HAP-1 (cell line): ENCODE measurements around the gene ATAD3C.
"Not testable (repeated sequence)": the region's sequence is repeated elsewhere in the genome, so short reads cannot be mapped to it uniquely, and the experiment has no call there.

ENCODE experiments used
- DNase-seq, 2 experiments: peaks; one replicate each; pipeline ENCODE4 v3.0.0-alpha.2; 2016 to 2020; ENCODE audit warnings: low spot score in 2 of 2
- H3K27me3 ChIP-seq: fragments of 250-450 bp; sonication (Bioruptor Pico); 2 replicates; pipeline ENCODE4 v1.5.1; 2020; ENCODE audit warnings: low read depth, mild to moderate bottlenecking, moderate library complexity
- H3K36me3 ChIP-seq: fragments of 250-450 bp; sonication (Bioruptor Pico); replicated peaks from 2 replicates; pipeline ENCODE4 v1.5.1; 2020; ENCODE audit warnings: mild to moderate bottlenecking
- H3K4me1 ChIP-seq: fragments of 250-450 bp; sonication (Bioruptor Pico); 2 replicates; pipeline ENCODE4 v1.5.1; 2020; ENCODE audit warnings: mild to moderate bottlenecking
- H3K4me3 ChIP-seq: fragments of 250-450 bp; sonication (Bioruptor Pico); 2 replicates; pipeline ENCODE4 v1.5.1; 2020; ENCODE audit warnings: mild to moderate bottlenecking, moderate library complexity
- H3K9me3 ChIP-seq: fragments of 250-450 bp; sonication (Bioruptor Pico); 2 replicates; pipeline ENCODE4 v1.5.1; 2020; ENCODE audit warnings: mild to moderate bottlenecking, moderate library complexity
- in situ Hi-C: fragments of 300-500 bp; cut with MboI; formaldehyde crosslinking; loops from 3 replicates; pipeline ENCODE4 v1.14.3; 2020; ENCODE audit warnings: low sequenced_read_pairs, inconsistent platforms, mixed read lengths

The ATAD3C gene

DNA sequence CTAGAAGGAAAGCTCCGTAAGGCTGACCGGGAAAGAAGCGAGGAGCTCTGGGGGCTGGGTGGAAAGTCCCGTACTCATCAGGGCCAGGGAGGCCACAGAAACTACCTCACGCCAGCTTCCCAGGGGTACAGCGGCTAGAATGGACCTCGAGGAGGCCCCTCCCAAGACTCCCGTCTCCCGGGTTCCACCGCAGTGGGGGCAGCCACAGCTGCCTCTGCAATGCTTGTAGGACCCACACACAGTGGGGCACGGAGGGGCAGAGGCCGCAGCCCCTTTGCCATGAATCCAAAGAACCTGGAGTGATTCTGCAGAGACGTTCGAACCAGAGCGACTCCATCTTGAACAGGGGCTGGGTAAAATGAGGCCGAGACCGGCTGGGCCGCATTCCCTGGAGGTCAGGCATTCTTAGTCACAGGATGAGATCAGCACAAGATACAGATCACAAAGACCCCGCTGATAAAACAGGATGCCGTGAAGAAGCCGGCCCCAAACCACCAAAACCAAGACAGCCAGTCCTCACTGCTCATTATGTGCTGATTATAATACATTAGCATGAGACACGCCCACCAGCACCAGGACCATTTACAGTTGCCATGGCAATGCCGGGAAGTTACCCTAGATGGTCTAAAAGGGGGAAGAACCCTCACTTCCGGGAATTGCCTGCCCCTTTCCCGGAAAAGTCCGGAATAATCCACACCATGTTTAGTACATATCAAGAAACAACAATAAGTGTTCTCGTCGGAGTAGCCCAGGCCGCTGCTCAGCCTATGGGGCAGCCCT is 26.8 kb upstream of the ATAD3C start:
- no peak for DNase-seq
- no peaks in the 10 kb centered on the region for H3K27me3 ChIP-seq
- H3K9me3 ChIP-seq = no peaks in the 10 kb centered on the region
- no peaks in the 10 kb centered on the region for H3K36me3 ChIP-seq
- in situ Hi-C loops = no loop called here
- no peak overlapping the region for H3K4me3 ChIP-seq
- peaks cover 2% of the 10 kb centered on the region; the same call in 1 of the 2 replicates for H3K4me1 ChIP-seq

DNA sequence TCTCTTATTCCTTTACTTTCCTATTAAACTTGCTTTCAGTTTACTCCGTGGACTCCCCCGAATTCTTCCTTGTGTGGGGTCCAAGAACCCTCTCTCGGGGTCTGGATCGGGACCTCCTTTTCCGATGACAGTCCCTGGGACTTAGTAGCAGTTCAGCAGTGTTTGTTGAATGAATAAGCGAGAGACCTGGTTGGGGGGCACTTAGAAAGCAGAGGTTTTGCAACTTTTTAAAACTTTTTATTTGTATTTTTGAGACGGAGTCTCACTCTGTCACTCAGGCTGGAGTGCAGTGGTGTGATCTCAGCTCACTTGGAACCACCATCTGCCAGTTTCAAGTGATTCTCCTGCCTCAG is 26.3 kb upstream of the ATAD3C start:
- Histone ChIP-seq H3K27me3 (no peaks in the 10 kb centered on the region), H3K36me3 (no peaks in the 10 kb centered on the region), H3K4me3 (no peak overlapping the region), H3K4me1 (peaks cover 2% of the 10 kb centered on the region; the same call in 1 of the 2 replicates), H3K9me3 (no peaks in the 10 kb centered on the region)
- in situ Hi-C loops = no loop called here
- no peak for DNase-seq

DNA sequence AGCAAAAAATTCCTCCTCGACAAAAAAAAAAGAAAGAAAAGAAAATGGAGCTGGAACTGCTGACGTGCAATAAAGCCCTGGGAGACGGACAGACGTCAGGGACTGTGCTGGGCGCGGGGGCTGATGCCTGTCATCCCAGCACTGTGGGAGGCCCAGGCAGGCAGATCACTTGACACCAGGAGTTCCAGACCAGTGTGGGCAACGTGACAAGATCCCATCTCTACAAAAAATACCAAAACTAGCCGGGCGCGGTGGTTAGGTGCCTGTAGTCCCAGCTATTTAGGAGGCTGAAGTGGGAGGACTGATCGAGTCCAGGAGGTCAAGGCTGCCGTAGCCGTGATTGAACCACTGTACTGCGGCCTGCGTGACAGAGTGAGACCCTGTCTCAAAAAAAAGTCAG is 24.8 kb upstream of the ATAD3C start:
- H3K27me3 ChIP-seq = no peaks in the 10 kb centered on the region
- H3K4me3 ChIP-seq = no peak overlapping the region
- peaks cover 2% of the 10 kb centered on the region; the same call in 1 of the 2 replicates for H3K4me1 ChIP-seq
- H3K36me3 ChIP-seq = no peaks in the 10 kb centered on the region
- no peak for DNase-seq
- no peaks in the 10 kb centered on the region for H3K9me3 ChIP-seq
- in situ Hi-C loops = no loop called here

DNA sequence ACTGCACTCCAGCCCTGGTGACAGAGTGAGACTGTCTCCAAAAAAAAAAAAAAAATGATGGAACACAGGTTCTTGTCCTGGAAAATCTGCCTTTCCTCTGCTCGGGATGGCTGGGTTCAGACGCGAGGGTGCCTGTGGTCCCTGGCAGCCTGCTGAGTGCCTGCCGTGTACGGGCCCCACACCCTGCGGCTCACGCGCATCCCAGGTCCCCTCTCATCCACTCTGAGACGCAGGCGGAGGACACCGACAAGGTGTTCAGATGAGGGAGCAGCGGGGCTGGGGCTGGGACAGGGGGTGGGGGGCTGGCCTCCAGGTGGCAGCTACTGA is 24.1 kb upstream of the ATAD3C start:
- Histone ChIP-seq H3K36me3 (no peaks in the 10 kb centered on the region), H3K4me1 (peaks cover 2% of the 10 kb centered on the region; the same call in 1 of the 2 replicates), H3K9me3 (no peaks in the 10 kb centered on the region), H3K27me3 (no peaks in the 10 kb centered on the region), H3K4me3 (no peak overlapping the region)
- peak in 1 of 2 experiments; percentile 10 for DNase-seq
- in situ Hi-C loops = no loop called here

DNA sequence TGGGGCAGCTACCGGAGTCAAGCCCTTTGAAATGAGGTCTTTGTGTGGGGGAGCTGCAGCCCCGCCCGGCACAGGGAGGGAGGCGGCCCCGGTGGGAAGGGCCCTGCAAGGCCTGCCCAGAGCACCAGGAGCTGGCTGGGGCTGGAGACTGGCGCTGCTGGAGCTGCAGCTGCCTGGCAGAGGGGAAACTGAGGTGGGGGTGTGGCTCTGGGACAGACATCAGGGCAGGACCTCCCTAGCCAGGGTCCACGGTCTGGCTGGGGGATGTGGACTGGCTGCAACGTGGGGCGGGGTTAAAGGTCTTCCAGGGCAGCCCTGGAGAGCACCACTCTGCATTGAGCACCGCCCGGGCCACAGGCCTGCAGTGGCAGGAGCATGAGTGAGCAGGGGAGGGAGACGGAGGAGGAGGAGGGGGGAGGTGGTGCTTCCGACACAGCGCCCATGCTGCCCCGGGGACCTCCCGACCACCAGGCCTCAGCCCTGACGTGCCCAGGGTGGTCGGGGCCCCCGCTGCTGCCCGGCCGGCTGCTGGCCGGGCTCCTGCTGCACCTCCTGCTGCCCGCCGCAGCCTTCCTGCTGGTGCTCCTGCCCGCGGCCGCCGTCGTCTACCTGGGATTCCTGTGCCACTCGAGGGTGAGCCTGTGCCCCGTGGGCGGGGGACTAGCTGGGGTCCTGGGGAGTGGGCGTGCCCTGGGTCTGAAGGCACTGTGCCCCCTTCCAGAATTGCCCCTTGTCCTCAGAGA is 23.6 kb upstream of the ATAD3C start:
- in situ Hi-C loops = no loop called here
- DNase-seq = peak in 1 of 2 experiments; percentile 13
- no peaks in the 10 kb centered on the region for H3K9me3 ChIP-seq
- H3K4me1 ChIP-seq = peaks cover 2% of the 10 kb centered on the region; the same call in 1 of the 2 replicates
- no peaks in the 10 kb centered on the region for H3K36me3 ChIP-seq
- H3K4me3 ChIP-seq = no peak overlapping the region
- H3K27me3 ChIP-seq = no peaks in the 10 kb centered on the region

DNA sequence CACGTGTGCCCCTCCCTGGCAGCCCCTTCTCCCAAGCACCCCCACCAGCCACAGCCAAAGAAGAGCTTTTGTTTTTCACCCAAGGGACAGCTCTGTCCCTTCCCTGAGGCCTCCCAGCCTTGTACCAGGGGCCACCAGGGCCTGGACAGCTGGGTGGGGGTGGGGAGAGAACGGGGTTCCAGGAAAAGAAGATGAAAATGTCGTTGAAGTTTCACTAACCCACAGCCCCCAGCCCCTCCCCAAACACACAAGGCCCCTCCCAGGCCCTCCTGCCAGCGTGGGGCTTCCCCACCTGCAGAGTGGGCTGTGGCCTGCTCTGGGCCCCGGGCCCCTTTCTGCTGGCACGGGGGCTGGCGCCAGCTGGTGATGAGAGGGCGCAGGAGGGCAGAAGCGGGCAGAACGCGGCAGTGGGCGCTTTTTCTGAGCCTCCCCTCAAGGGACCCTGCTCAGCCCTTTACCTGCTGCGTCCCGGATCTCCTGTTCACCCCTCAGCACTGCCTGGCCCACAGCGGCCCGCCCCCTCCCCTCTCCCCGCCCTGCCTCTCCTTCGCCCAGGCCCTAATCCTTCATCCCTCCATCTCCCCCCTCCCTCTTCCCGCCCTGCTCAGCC is 22.9 kb upstream of the ATAD3C start:
- Histone ChIP-seq H3K36me3 (no peaks in the 10 kb centered on the region), H3K4me1 (peaks cover 2% of the 10 kb centered on the region; the same call in 1 of the 2 replicates), H3K27me3 (no peaks in the 10 kb centered on the region), H3K4me3 (no peak overlapping the region), H3K9me3 (no peaks in the 10 kb centered on the region)
- in situ Hi-C loops = no loop called here
- DNase-seq = no peak

DNA sequence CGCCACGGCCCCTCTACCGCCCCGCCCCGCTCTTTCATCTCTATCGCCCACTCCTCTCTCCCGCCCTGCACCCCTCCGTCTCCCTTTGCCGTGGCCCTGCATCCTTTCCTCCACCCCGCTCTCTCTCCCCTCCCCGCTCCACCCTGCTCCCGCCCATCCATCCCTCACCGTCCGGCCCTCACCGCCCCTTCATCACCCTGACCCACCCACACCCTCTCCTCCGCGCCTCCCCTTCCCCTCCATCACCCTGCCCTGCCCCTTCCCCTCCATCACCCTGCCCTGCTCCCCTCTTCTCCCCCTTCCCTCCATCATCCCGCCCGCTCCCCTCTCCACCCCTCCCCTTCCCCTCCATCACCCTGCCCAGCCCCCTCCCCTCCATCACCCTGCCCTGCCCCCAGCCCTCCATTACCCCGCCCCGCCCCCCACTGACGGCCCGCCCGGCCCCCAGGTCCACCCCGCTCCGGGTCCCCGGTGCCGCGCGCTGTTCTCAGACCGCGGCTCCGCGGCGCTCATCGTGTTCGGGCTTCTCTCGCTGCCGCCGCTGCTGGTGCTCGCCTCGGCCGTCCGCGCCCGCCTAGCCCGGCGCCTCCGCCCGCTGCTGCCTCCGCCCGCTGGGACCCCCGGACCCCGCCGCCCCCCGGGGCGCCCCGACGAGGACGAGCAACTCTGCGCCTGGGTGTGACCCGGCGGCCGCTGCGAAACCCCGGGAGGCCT is 22.2 kb upstream of the ATAD3C start:
- H3K4me1 ChIP-seq = peaks cover 2% of the 10 kb centered on the region; the same call in 1 of the 2 replicates

DNA sequence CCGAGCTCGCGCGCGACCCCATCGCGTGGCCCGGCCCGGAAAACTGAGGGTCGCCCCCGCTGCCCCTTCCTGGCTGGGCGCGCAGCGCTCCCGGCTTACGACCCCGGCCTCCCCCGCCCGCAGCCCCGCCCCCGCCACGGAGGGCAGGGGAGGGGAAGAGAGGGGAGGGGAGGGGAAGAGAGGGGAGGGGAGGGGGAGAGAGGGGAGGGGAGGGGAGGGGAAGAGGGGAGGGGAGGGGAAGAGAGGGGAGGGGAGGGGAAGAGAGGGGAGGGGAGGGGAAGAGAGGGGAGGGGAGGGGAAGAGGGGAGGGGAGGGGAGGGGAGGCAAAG is 21.7 kb upstream of the ATAD3C start:
- in situ Hi-C loops = no loop called here
- H3K4me3 ChIP-seq = peak overlapping the region; percentile 19; the same call in 1 of the 2 replicates
- DNase-seq = no peak

More for the DNA sequence above, 22.2 kb upstream of the ATAD3C start:
- in situ Hi-C loops = no loop called here
- Histone ChIP-seq H3K36me3 (no peaks in the 10 kb centered on the region), H3K4me3 (peak overlapping the region; percentile 19; the same call in 1 of the 2 replicates), H3K9me3 (no peaks in the 10 kb centered on the region), H3K27me3 (no peaks in the 10 kb centered on the region)
- peak; percentile 35 to 87 for DNase-seq

DNA sequence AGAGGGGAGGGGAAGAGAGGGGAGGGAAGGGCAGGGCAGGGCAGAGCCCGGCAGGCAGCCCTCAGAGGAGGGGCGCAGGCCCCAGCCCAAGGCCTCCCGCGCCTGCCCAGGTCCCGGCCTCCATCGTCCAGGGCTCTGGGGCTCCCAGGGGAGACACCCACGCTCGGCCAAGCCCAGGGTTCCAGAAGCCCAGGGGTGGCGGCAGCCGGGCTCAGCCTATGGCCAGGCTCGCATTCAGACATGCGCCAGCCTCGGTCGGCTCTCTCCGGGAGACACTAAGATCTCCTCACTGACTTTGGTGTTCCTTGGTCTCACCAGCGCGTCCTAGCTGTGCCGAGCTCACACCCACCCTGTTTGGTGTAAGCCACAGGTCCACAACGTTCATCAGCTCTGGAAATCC is 21.3 kb upstream of the ATAD3C start:
- peaks cover 4% of the 10 kb centered on the region for H3K4me1 ChIP-seq

More for the DNA sequence above, 21.7 kb upstream of the ATAD3C start:
- peaks cover 2% of the 10 kb centered on the region; the same call in 1 of the 2 replicates for H3K4me1 ChIP-seq
- no peaks in the 10 kb centered on the region for H3K36me3 ChIP-seq
- no peaks in the 10 kb centered on the region for H3K9me3 ChIP-seq
- H3K27me3 ChIP-seq = no peaks in the 10 kb centered on the region

DNA sequence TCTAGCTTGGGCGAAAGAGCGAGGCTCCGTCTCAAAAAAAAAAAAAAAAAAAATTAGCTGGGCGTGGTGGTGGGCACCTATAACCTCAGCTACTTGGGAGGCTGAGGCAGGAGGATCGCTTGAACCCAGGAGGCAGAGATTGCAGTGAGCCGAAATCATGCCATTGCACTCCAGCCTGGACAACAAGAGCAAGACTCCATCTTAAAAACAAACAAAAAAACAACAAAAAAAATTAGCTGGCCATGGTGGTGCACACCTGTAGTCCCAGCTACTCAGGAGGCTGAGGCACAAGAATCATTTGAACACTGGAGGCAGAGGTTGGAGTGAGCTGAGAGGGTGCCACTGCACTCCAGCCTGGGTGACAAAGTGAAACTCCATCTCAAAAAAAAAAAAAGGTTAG is 20.5 kb upstream of the ATAD3C start:
- H3K27me3 ChIP-seq, DNase-seq, H3K4me3 ChIP-seq, in situ Hi-C loops, H3K36me3 ChIP-seq, H3K9me3 ChIP-seq: not testable (repeated sequence)
- peaks cover 11% of the 10 kb centered on the region for H3K4me1 ChIP-seq

More for the DNA sequence above, 21.3 kb upstream of the ATAD3C start:
- H3K9me3 ChIP-seq = no peaks in the 10 kb centered on the region
- no peaks in the 10 kb centered on the region for H3K36me3 ChIP-seq
- DNase-seq = no peak
- in situ Hi-C loops = no loop called here
- no peak overlapping the region for H3K4me3 ChIP-seq
- no peaks in the 10 kb centered on the region for H3K27me3 ChIP-seq

DNA sequence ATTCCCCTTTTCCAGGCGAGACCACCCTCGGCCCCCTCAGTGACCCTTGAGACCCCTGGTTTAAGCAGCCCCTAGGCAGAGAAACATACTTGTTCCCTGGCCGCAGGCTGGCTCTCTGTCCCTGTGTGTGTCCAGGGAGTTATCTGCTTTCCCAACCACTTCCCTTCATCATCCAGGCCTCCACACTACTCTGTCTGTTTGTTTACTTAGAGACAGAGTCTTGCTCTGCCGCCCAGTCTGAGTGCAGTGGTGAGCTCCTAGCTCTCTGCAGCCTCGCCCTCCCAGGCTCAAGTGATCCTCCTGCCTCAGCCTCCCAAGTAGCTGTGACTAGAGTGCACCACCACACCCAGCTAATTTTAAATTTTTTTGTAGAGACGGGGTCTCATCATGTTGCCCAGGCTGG is 19.8 kb upstream of the ATAD3C start:
- no peaks in the 10 kb centered on the region for H3K36me3 ChIP-seq
- DNase-seq = no peak
- in situ Hi-C loops = no loop called here
- no peaks in the 10 kb centered on the region for H3K9me3 ChIP-seq
- no peak overlapping the region for H3K4me3 ChIP-seq
- peaks cover 13% of the 10 kb centered on the region for H3K4me1 ChIP-seq
- H3K27me3 ChIP-seq = no peaks in the 10 kb centered on the region

DNA sequence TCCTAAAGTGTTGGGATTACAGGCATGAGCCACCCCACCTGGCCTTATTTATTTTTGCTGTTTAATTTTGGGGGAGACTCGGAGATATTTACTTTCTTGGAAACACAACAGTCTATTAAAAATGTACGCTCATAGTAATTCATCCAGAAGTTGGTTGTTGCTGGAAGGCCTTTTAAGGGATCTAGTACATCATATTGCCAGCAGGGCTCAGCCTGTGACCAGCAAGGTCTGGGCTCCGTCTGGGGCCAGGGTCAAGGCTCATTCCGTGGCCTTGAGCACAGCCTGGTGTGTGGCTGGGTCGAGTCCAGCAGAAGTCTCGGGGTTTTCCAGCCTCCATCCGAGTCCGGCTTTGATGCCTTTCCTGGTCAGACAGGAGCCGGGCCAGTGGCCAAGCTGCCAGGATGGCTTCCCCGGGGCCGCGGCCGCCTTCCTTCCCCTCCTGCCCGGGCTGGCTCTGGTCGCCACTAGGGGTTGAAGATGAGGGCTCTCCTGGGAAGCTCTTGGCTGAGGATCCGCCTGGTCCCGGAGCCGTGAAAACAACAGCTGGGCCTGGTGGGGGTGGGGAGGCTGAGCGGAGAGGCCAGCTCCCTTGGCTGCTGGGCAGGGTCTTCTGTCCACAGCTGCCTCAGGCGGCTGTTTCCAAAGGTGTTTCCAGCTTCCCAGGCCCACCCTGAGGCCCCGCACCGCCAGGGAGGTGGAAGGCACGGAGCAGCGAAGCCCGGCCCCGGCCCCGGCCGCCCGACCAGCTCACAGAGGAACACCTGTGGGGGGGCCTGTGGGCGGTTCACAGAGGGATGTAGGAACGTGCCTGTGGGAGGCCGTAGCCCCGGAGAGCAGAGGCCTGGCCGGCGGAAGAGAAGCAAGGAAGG is 19.1 kb upstream of the ATAD3C start:
- H3K4me3 ChIP-seq = no peak overlapping the region
- no peaks in the 10 kb centered on the region for H3K9me3 ChIP-seq
- H3K36me3 ChIP-seq = no peaks in the 10 kb centered on the region
- H3K27me3 ChIP-seq = no peaks in the 10 kb centered on the region
- peaks cover 18% of the 10 kb centered on the region for H3K4me1 ChIP-seq
- no peak for DNase-seq
- in situ Hi-C loops = no loop called here
